H1 (cell line): ENCODE data around the gene PFDN4. TPM values are rescaled to one million over a fixed set of nuclear protein-coding genes. Genes with fewer than 3 reads are reported as not detected.

ENCODE experiments used
- CTCF ChIA-PET: fragments of 300-600 bp; sonication (Branson Sonifier 250); formaldehyde crosslinking; loops from one replicate; lab custom pipeline; 2021; ENCODE audit not compliant: partially characterized antibody; lab: Charles Lee
- POLR2A ChIA-PET: fragments of 300-600 bp; sonication (Branson Sonifier 250); formaldehyde crosslinking; loops from one replicate; lab custom pipeline; 2021; ENCODE audit warnings: inconsistent platforms; ENCODE audit not compliant: partially characterized antibody; lab: Charles Lee
- DNase-seq, 2 experiments: peaks; one replicate each; pipeline versions ENCODE4 v3.0.0 to v3.0.0-alpha.2; 2010 to 2022; ENCODE audit warnings: low spot score in 2 of 2, low read depth in 1 of 2, mixed read lengths in 1 of 2
- FAIRE-seq: peaks from 2 replicates; lab custom pipeline; 2011; peaks lifted over from hg19 to GRCh38; lab: Jason Lieb, UNC
- H2AFZ ChIP-seq: 2 replicates; pipeline ENCODE4 v1.8.1; 2012; ENCODE audit warnings: low read length, inconsistent platforms
- H2AK5ac ChIP-seq: 2 replicates; pipeline ENCODE4 v1.6.1; 2013; ENCODE audit warnings: low read depth, low read length
- H2BK120ac ChIP-seq: replicated peaks from 2 replicates; pipeline ENCODE3; 2013; ENCODE audit warnings: low read depth, low read length, inconsistent platforms
- H2BK12ac ChIP-seq: 2 replicates; pipeline ENCODE4 v1.6.1; 2013; ENCODE audit warnings: low read depth, low read length
- H2BK15ac ChIP-seq: 2 replicates; pipeline ENCODE4 v1.6.1; 2013; ENCODE audit warnings: low read length
- H2BK20ac ChIP-seq: 2 replicates; pipeline ENCODE4 v1.6.1; 2013; ENCODE audit warnings: low read length
- H2BK5ac ChIP-seq: 2 replicates; pipeline ENCODE4 v1.6.1; 2013; ENCODE audit warnings: low read depth, low read length
- H3K14ac ChIP-seq: 2 replicates; pipeline ENCODE4 v1.6.1; 2013; ENCODE audit warnings: inconsistent platforms; ENCODE audit not compliant: insufficient read length
- H3K18ac ChIP-seq: 2 replicates; pipeline ENCODE4 v1.6.1; 2013; ENCODE audit warnings: low read length; ENCODE audit errors: extremely low read depth
- H3K23ac ChIP-seq: 2 replicates; pipeline ENCODE4 v1.6.1; 2013; ENCODE audit warnings: inconsistent platforms; ENCODE audit not compliant: insufficient read length
- H3K23me2 ChIP-seq: 2 replicates; pipeline ENCODE4 v1.6.1; 2013; ENCODE audit warnings: low read depth, low read length
- H3K27ac ChIP-seq: 2 replicates; pipeline ENCODE4 v1.6.1; 2011; ENCODE audit warnings: low read depth, low read length, inconsistent platforms
- H3K27me3 ChIP-seq, 4 experiments: replicated peaks in 1 of 4; 1 replicate in 1 of 4; 2 replicates in 3 of 4; pipeline versions ENCODE4 v1.6.1 to v1.8.1; 2011 to 2013; ENCODE audit warnings: low read length in 3 of 4, mild to moderate bottlenecking in 3 of 4, inconsistent platforms in 2 of 4, mixed read lengths in 2 of 4, moderate library complexity in 1 of 4; ENCODE audit not compliant: control insufficient read depth in 3 of 4, insufficient read depth in 3 of 4; ENCODE audit errors: extremely low read depth in 1 of 4
- H3K36me3 ChIP-seq, 4 experiments: 2 replicates each; pipeline versions ENCODE4 v1.6.1 to v1.8.1; 2011 to 2013; ENCODE audit warnings: mild to moderate bottlenecking in 4 of 4, low read length in 3 of 4, moderate library complexity in 2 of 4, control low read depth in 1 of 4, inconsistent platforms in 1 of 4; ENCODE audit not compliant: insufficient read depth in 4 of 4, control insufficient read depth in 2 of 4
- H3K4ac ChIP-seq: replicated peaks from 2 replicates; pipeline ENCODE3; 2013; ENCODE audit warnings: low read length, low read depth, mixed read lengths, inconsistent platforms; ENCODE audit not compliant: insufficient read length
- H3K4me1 ChIP-seq, 4 experiments: replicated peaks in 1 of 4; 1 replicate in 1 of 4; 2 replicates in 3 of 4; pipeline versions ENCODE4 v1.6.1 to v1.8.1; 2011 to 2013; ENCODE audit warnings: low read length in 3 of 4, inconsistent platforms in 2 of 4, mixed read lengths in 1 of 4; ENCODE audit not compliant: insufficient read depth in 4 of 4, control insufficient read depth in 3 of 4
- H3K4me2 ChIP-seq, 2 experiments: 2 replicates each; pipeline versions ENCODE4 v1.6.1 to v1.8.1; 2011 to 2013; ENCODE audit warnings: low read depth in 2 of 2, low read length in 2 of 2, control low read depth in 1 of 2, inconsistent platforms in 1 of 2, mild to moderate bottlenecking in 1 of 2; ENCODE audit not compliant: insufficient read depth in 1 of 2
- H3K4me3 ChIP-seq, 4 experiments: fragments of 200-600, 300-600 bp in 1 of 4; sonication (generic), shearing (Covaris generic), sonication (Bioruptor Twin) in 1 of 4; 2 replicates each; pipeline versions ENCODE4 v1.5.1 to v1.8.1; 2011 to 2016; ENCODE audit warnings: low read length in 4 of 4, low read depth in 3 of 4, control low read depth in 2 of 4, inconsistent platforms in 2 of 4, mild to moderate bottlenecking in 2 of 4, mixed read lengths in 1 of 4, moderate library complexity in 1 of 4; ENCODE audit not compliant: insufficient read depth in 2 of 4; ENCODE audit errors: extremely low read depth in 1 of 4
- H3K56ac ChIP-seq: replicated peaks from 2 replicates; pipeline ENCODE3; 2013; ENCODE audit warnings: low read depth, mild to moderate bottlenecking, mixed read lengths, low read length, inconsistent platforms; ENCODE audit not compliant: insufficient read length
- H3K79me1 ChIP-seq: 2 replicates; pipeline ENCODE4 v1.6.1; 2013; ENCODE audit warnings: low read depth, low read length, control low read depth
- H3K79me2 ChIP-seq, 2 experiments: 2 replicates each; pipeline versions ENCODE4 v1.6.1 to v1.8.1; 2012 to 2013; ENCODE audit warnings: low read length in 2 of 2, mild to moderate bottlenecking in 2 of 2, inconsistent platforms in 1 of 2; ENCODE audit not compliant: insufficient read depth in 2 of 2, control insufficient read depth in 1 of 2
- H3K9ac ChIP-seq, 4 experiments: replicated peaks in 1 of 4; 1 replicate in 1 of 4; 2 replicates in 3 of 4; pipeline versions ENCODE4 v1.6.1 to v1.8.1; 2011 to 2013; ENCODE audit warnings: low read depth in 3 of 4, low read length in 3 of 4, control low read depth in 2 of 4, mild to moderate bottlenecking in 2 of 4, moderate library complexity in 2 of 4, inconsistent platforms in 1 of 4; ENCODE audit errors: extremely low read depth in 1 of 4
- H3K9me3 ChIP-seq, 2 experiments: 2 replicates each; pipeline versions ENCODE4 v1.6.1 to v1.8.1; 2012 to 2013; ENCODE audit warnings: mild to moderate bottlenecking in 2 of 2, moderate library complexity in 2 of 2, control low read depth in 1 of 2, inconsistent platforms in 1 of 2, low read depth in 1 of 2, low read length in 1 of 2, mixed read lengths in 1 of 2; ENCODE audit not compliant: insufficient read depth in 2 of 2
- H4K20me1 ChIP-seq, 2 experiments: replicated peaks in 1 of 2; 2 replicates each; pipeline versions ENCODE3 to v1.8.1; 2011 to 2013; ENCODE audit warnings: inconsistent platforms in 2 of 2, low read length in 2 of 2, mild to moderate bottlenecking in 1 of 2; ENCODE audit not compliant: insufficient read depth in 2 of 2, control insufficient read depth in 1 of 2
- H4K5ac ChIP-seq: 2 replicates; pipeline ENCODE4 v1.6.1; 2013; ENCODE audit warnings: low read length, low read depth, mixed read lengths, inconsistent platforms; ENCODE audit not compliant: insufficient read length
- H4K8ac ChIP-seq: 2 replicates; pipeline ENCODE4 v1.8.0; 2013; ENCODE audit warnings: mild to moderate bottlenecking, moderate library complexity, low read length, inconsistent platforms; ENCODE audit not compliant: insufficient read depth; ENCODE audit errors: extremely low read depth
- H4K91ac ChIP-seq: replicated peaks from 2 replicates; pipeline ENCODE3; 2013; ENCODE audit warnings: low read length, mixed read lengths, inconsistent platforms; ENCODE audit not compliant: insufficient read length
- BRCA1 ChIP-seq: IDR thresholded peaks from 2 replicates; pipeline ENCODE4 v1.6.1; 2012; ENCODE audit warnings: low read depth, low read length, improper control_type of control experiment
- CTCF ChIP-seq, 3 experiments: IDR thresholded peaks; 1 replicate in 2 of 3; 2 replicates in 1 of 3; pipeline versions ENCODE4 v1.5.1 to v1.6.1; 2011; ENCODE audit warnings: low read length in 3 of 3, mild to moderate bottlenecking in 3 of 3, inconsistent platforms in 2 of 3, low read depth in 1 of 3, moderate library complexity in 1 of 3; ENCODE audit not compliant: insufficient read depth in 1 of 3; ENCODE audit errors: control extremely low read depth in 1 of 3
- EZH2 ChIP-seq: fragments of 200-600 bp; sonication (generic); IDR thresholded peaks from 2 replicates; pipeline ENCODE4 v1.7.1; 2012; ENCODE audit warnings: low read depth, mild to moderate bottlenecking, moderate library complexity, low read length, inconsistent platforms; ENCODE audit not compliant: severe bottlenecking
- RNF2 ChIP-seq: fragments of 200-900, 300-1000 bp; sonication (generic); IDR thresholded peaks from 2 replicates; pipeline ENCODE4 v1.7.1; 2016; ENCODE audit warnings: borderline replicate concordance, low read depth, mild to moderate bottlenecking, antibody characterized with exemption, low read length; ENCODE audit not compliant: poor library complexity, severe bottlenecking; ENCODE audit errors: missing control alignments
- WGBS, 2 experiments: shearing (Covaris generic) in 1 of 2; methylation state at CpG; one replicate each; pipeline versions ENCODE4 v1.1.6 to v1.1.7; 2013 to 2015; ENCODE audit warnings: low lambda C conversion rate in 2 of 2, mixed read lengths in 2 of 2, inconsistent platforms in 1 of 2, low coverage in 1 of 2, missing lambda C conversion rate in 1 of 2; ENCODE audit not compliant: insufficient replicate concordance in 2 of 2, insufficient coverage in 1 of 2, insufficient read length in 1 of 2; ENCODE audit errors: extremely low coverage in 1 of 2, missing lambda C conversion rate in 1 of 2; 5-methylcytosine and 5-hydroxymethylcytosine counted together
- polyA plus RNA-seq, 7 experiments: library from polyadenylated mRNA; depleted of rRNA in 3 of 7; stranded (reverse) in 5 of 7; unstranded in 2 of 7; fragments of >200 nt in 5 of 7; fragments of 200-250 nt in 2 of 7; gene quantifications; 1 replicate in 5 of 7; 2 replicates in 1 of 7; 4 replicates in 1 of 7; pipeline versions ENCODE4 v1.2.1 to v1.2.3, GENCODE V29; 2011 to 2013; ENCODE audit warnings: missing spikeins in 2 of 7, mixed read lengths in 2 of 7
- total RNA-seq: library from RNA; stranded (reverse); fragmentation: NEBNext Ultra II Directional; extraction: Animal tissue kit (Norgen Biotek cat#: 25700); gene quantifications from 2 replicates; pipeline ENCODE4 v1.2.1, GENCODE V29; 2021

The PFDN4 gene
- total and polyA plus RNA-seq, 2 of the 8 experiments (the other 6 are each of a cell fraction or from before 2014, with no cell fraction given): 41.9 to 96.8 TPM

DNA sequence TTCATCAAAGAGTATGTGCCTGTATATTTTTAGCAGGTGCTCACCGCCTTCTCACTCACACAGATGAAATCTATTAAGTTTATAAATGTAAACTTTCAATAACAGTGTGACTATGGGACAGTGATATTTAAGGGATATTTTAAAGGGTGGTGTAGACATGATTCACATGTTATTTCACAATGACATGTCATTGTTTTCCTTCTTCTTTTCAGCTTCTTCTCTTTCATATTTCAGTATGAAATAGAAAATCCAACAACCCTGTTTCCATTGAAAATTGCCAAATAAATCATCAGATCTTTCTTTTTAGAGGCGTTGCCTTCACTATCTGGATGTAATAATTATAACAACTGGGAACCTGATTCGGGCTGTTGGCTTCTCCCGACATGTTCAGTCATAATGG lies 54.8 kb downstream of the PFDN4 start:
- no peak overlapping the region for H2BK5ac ChIP-seq
- H3K79me1 ChIP-seq: no peaks in the 10 kb centered on the region
- no peak overlapping the region for H3K4me2 ChIP-seq
- ChIA-PET POLR2A (no interaction called here), CTCF (no interaction called here)
- no peak overlapping the region for H3K18ac ChIP-seq
- FAIRE-seq: no peak
- WGBS, 2 experiments: 91% methylated on average over 4 of the region's 4 CpGs; no CpG with 5 or more reads in 1 of the 2 experiments
- H3K23me2 ChIP-seq: no peaks in the 10 kb centered on the region
- H3K23ac ChIP-seq: no peak overlapping the region
- no peak overlapping the region for H3K14ac ChIP-seq
- H2BK120ac ChIP-seq: no peak overlapping the region
- no peak overlapping the region for H4K5ac ChIP-seq
- H3K79me2 ChIP-seq: no peaks in the 10 kb centered on the region
- no peak overlapping the region for H2BK15ac ChIP-seq
- no peaks in the 10 kb centered on the region for H3K9me3 ChIP-seq
- H4K91ac ChIP-seq: no peak overlapping the region
- H3K36me3 ChIP-seq: no peaks in the 10 kb centered on the region
- no peak overlapping the region for H2BK12ac ChIP-seq
- H3K4me3 ChIP-seq: no peak overlapping the region
- H2BK20ac ChIP-seq: no peak overlapping the region
- no peak overlapping the region for H3K27ac ChIP-seq
- H4K8ac ChIP-seq: no peak overlapping the region
- H3K56ac ChIP-seq: no peak overlapping the region
- no peak for TF ChIP-seq CTCF (IDR thresholded peaks at IDR 0.05; ENCODE audit: control extremely low read depth in 1 of 3, insufficient read depth in 1 of 3, low read depth in 1 of 3, low read length in 3 of 3)
- no peak for TF ChIP-seq BRCA1
- no peak for TF ChIP-seq RNF2
- TF ChIP-seq EZH2: no peak
- H3K9ac ChIP-seq: no peak overlapping the region
- H2AK5ac ChIP-seq: no peak overlapping the region
- no peak overlapping the region for H3K4ac ChIP-seq
- H3K27me3 ChIP-seq: no peaks in the 10 kb centered on the region
- no peaks in the 10 kb centered on the region for H4K20me1 ChIP-seq
- DNase-seq: no peak
- peaks cover 0 to 9% (median 4%) of the 10 kb centered on the region in 4 experiments; a peak in 4 of 7 replicates for H3K4me1 ChIP-seq
- no peak overlapping the region for H2AFZ ChIP-seq
